K562 (cell line): Measurements from ENCODE around the gene PIK3R4. TPM values are rescaled to one million over a fixed set of nuclear protein-coding genes. Genes with fewer than 3 reads are reported as not detected.

Source experiments
- ATAC-seq: fragments of 200-7000 bp; cut with Tn5 transposase; 3 replicates; pipeline ENCODE4 v1.9.1; 2020; ENCODE audit warnings: moderate library complexity
- BruUV-seq: library from RNA; stranded (reverse); fragments of 400-500 nt; replicated peaks from 2 replicates; lab custom pipeline; 2021; lab: Mats Ljungman, UMichigan
- CTCF ChIA-PET: fragments of 300-600 bp; formaldehyde crosslinking; extraction: SDS; loops from one replicate; lab custom pipeline; 2021; ENCODE audit warnings: low intra/inter-chr PET ratio; lab: Yijun Ruan, JAX
- POLR2A ChIA-PET: fragments of 300-600, 350-650 bp; sonication (Branson Sonifier 250); formaldehyde crosslinking; extraction: SDS; loops from one replicate; lab custom pipeline; 2021; ENCODE audit warnings: antibody characterized with exemption, inconsistent platforms; lab: Yijun Ruan, JAX
- DNase-seq, 4 experiments: peaks; one replicate each; pipeline versions ENCODE4 v3.0.0 to v3.0.0-alpha.2; 2011 to 2018; ENCODE audit warnings: low spot score in 3 of 4, mixed read lengths in 3 of 4; ENCODE audit errors: extremely low read depth in 1 of 4
- FAIRE-seq: peaks from 2 replicates; lab custom pipeline; 2011; peaks lifted over from hg19 to GRCh38; lab: Jason Lieb, UNC
- H2AFZ ChIP-seq: 2 replicates; pipeline ENCODE4 v1.6.0; 2011; ENCODE audit warnings: low read depth, low read length, control low read depth, inconsistent platforms
- H3K27ac ChIP-seq: fragments of 200-600 bp; 3 replicates; pipeline ENCODE4 v1.8.0; 2011; ENCODE audit warnings: low read depth, mild to moderate bottlenecking, control low read depth, inconsistent platforms, low read length, moderate library complexity, mixed read lengths; ENCODE audit errors: extremely low read depth
- H3K27me3 ChIP-seq, 2 experiments: fragments of 300-600 bp in 1 of 2; 2 replicates in 1 of 2; 3 replicates in 1 of 2; pipeline versions ENCODE4 v1.6.0 to v1.8.0; 2011; ENCODE audit warnings: inconsistent platforms in 2 of 2, low read length in 2 of 2, mild to moderate bottlenecking in 1 of 2, mixed read lengths in 1 of 2, moderate library complexity in 1 of 2; ENCODE audit not compliant: control insufficient read depth in 2 of 2, insufficient read depth in 2 of 2
- H3K36me3 ChIP-seq: fragments of 300-600 bp; 3 replicates; pipeline ENCODE4 v1.8.0; 2011; ENCODE audit warnings: mild to moderate bottlenecking, low read length, inconsistent platforms; ENCODE audit not compliant: control insufficient read depth, insufficient read depth
- H3K4me1 ChIP-seq, 2 experiments: fragments of 200-600 bp in 1 of 2; replicated peaks in 1 of 2; 2 replicates in 1 of 2; 3 replicates in 1 of 2; pipeline versions ENCODE4 v1.5.1 to v1.8.0; 2011; ENCODE audit warnings: inconsistent platforms in 2 of 2, low read length in 2 of 2, mild to moderate bottlenecking in 1 of 2, mixed read lengths in 1 of 2, moderate library complexity in 1 of 2; ENCODE audit not compliant: control insufficient read depth in 2 of 2, insufficient read depth in 2 of 2
- H3K4me2 ChIP-seq: 2 replicates; pipeline ENCODE4 v1.6.1; 2011; ENCODE audit warnings: low read length, control low read depth, inconsistent platforms, mixed read lengths; ENCODE audit not compliant: insufficient read depth
- H3K4me3 ChIP-seq: fragments of 200-600 bp; sonication (generic), shearing (Covaris generic); 2 replicates; pipeline ENCODE4 v1.5.1; 2016; ENCODE audit warnings: control low read depth, inconsistent platforms
- H3K79me2 ChIP-seq: fragments of 200-600 bp; 3 replicates; pipeline ENCODE4 v1.8.0; 2011; ENCODE audit warnings: low read length, inconsistent platforms; ENCODE audit not compliant: control insufficient read depth, insufficient read depth
- H3K9ac ChIP-seq, 2 experiments: 2 replicates each; pipeline versions ENCODE4 v1.6.0 to v1.6.1; 2011; ENCODE audit warnings: low read depth in 2 of 2, low read length in 2 of 2, control low read depth in 1 of 2, inconsistent platforms in 1 of 2, mild to moderate bottlenecking in 1 of 2, mixed read lengths in 1 of 2; ENCODE audit not compliant: insufficient read depth in 1 of 2
- H3K9me1 ChIP-seq: one replicate; pipeline ENCODE4 v1.6.0; 2011; ENCODE audit warnings: inconsistent platforms, mild to moderate bottlenecking, low read length, moderate library complexity; ENCODE audit not compliant: control insufficient read depth, insufficient read depth
- H3K9me3 ChIP-seq: replicated peaks from 2 replicates; pipeline ENCODE4 v1.5.1; 2011; ENCODE audit warnings: low read depth, low read length, inconsistent platforms; ENCODE audit not compliant: control insufficient read depth, insufficient read depth
- H4K20me1 ChIP-seq: replicated peaks from 2 replicates; pipeline ENCODE4 v1.6.1; 2011; ENCODE audit warnings: low read length, inconsistent platforms, mixed read lengths; ENCODE audit not compliant: control insufficient read depth, insufficient read depth
- C11orf30 ChIP-seq: fragments of 450-650 bp; IDR thresholded peaks from 2 replicates; pipeline ENCODE4 v1.6.1; 2016; ENCODE audit warnings: low read depth, mild to moderate bottlenecking
- CEBPB ChIP-seq: fragments of 450-650 bp; IDR thresholded peaks from 2 replicates; pipeline ENCODE4 v1.6.1; 2016; ENCODE audit warnings: missing genetic modification characterization, missing compliant biosample characterization
- GATA2 ChIP-seq: sonication (generic); formaldehyde crosslinking; IDR thresholded peaks from 2 replicates; pipeline ENCODE4 v1.4.0; 2020; ENCODE audit warnings: mild to moderate bottlenecking, missing genetic modification reagents
- HDAC2 ChIP-seq: fragments of 450-650 bp; IDR thresholded peaks from 2 replicates; pipeline ENCODE4 v1.6.1; 2016; ENCODE audit warnings: mild to moderate bottlenecking
- ILF3 ChIP-seq: fragments of 450-650 bp; IDR thresholded peaks from 2 replicates; pipeline ENCODE4 v1.6.1; 2018; ENCODE audit warnings: antibody characterized with exemption, mild to moderate bottlenecking, moderate library complexity, borderline replicate concordance
- NCOA1 ChIP-seq: fragments of 450-650 bp; IDR thresholded peaks from 2 replicates; pipeline ENCODE4 v1.6.1; 2016; ENCODE audit warnings: low read depth
- NCOA6 ChIP-seq: fragments of 450-650 bp; IDR thresholded peaks from 2 replicates; pipeline ENCODE4 v1.6.1; 2017; ENCODE audit warnings: mild to moderate bottlenecking
- POLR2AphosphoS5 ChIP-seq: IDR thresholded peaks from 2 replicates; pipeline ENCODE4 v1.6.1; 2011; ENCODE audit warnings: mild to moderate bottlenecking, low read depth, low read length, moderate library complexity; ENCODE audit not compliant: control insufficient read depth, insufficient read depth
- RB1 ChIP-seq: fragments of 450-650 bp; IDR thresholded peaks from 2 replicates; pipeline ENCODE4 v1.6.1; 2017; ENCODE audit warnings: low read depth, mild to moderate bottlenecking
- SMAD3 ChIP-seq: fragments of 450-650 bp; formaldehyde crosslinking; conservative IDR thresholded peaks from 2 replicates; pipeline ENCODE4 v1.4.0; 2020; ENCODE audit warnings: mild to moderate bottlenecking
- THRAP3 ChIP-seq: fragments of 450-650 bp; IDR thresholded peaks from 2 replicates; pipeline ENCODE4 v1.6.1; 2016; ENCODE audit warnings: mild to moderate bottlenecking, inconsistent platforms, borderline replicate concordance
- XRCC3 ChIP-seq: fragments of 450-650 bp; IDR thresholded peaks from 2 replicates; pipeline ENCODE4 v1.6.1; 2017; ENCODE audit warnings: mild to moderate bottlenecking, moderate library complexity
- WGBS: fragments of 100-300 bp; shearing (Covaris generic); methylation state at CpG from one replicate; pipeline ENCODE4 v1.1.6; 2016; ENCODE audit warnings: low coverage, mixed read lengths; ENCODE audit not compliant: insufficient coverage; ENCODE audit errors: missing lambda C conversion rate; 5-methylcytosine and 5-hydroxymethylcytosine counted together
- in situ Hi-C: fragments of 300-500 bp; cut with MboI; formaldehyde crosslinking; loops from 4 replicates; pipeline ENCODE4 v1.15.0; 2018; ENCODE audit warnings: inconsistent platforms, mixed read lengths
- intact Hi-C: fragments of 100-400 bp; cut with micrococcal nuclease; formaldehyde crosslinking; loops from 2 replicates; pipeline ENCODE4 v1.14.2; 2022
- polyA plus RNA-seq, 8 experiments: library from polyadenylated mRNA; depleted of rRNA in 4 of 8; stranded (reverse) in 5 of 8; unstranded in 3 of 8; fragments of >200 nt; fragmentation: Nextera tagmentation in 2 of 8; fragmentation: Illumina TruSeq in 1 of 8; extraction: Ambion mirVana in 2 of 8; extraction: Trizol in 1 of 8; gene quantifications; 2 replicates each; pipeline versions ENCODE4 v1.2.1 to v1.2.3, GENCODE V29; 2011 to 2014; ENCODE audit warnings: inconsistent platforms in 1 of 8, missing spikeins in 1 of 8
- total RNA-seq, 7 experiments: library from RNA; depleted of rRNA in 6 of 7; stranded (reverse); fragments of >200 nt in 6 of 7; fragmentation: Illumina TruSeq in 2 of 7; extraction: Trizol in 2 of 7; gene quantifications; 2 replicates each; pipeline versions ENCODE4 v1.2.1 to v1.2.3, GENCODE V29; 2011 to 2021; ENCODE audit warnings: low replicate concordance in 1 of 7
- TF ChIP-seq, protein P1 (sequence below): sonication (generic); formaldehyde crosslinking; IDR thresholded peaks from 2 replicates; pipeline ENCODE4 v1.8.0; 2022; ENCODE audit warnings: mild to moderate bottlenecking, missing genetic modification reagents

PIK3R4 gene
- total and polyA plus RNA-seq, 9 of the 15 experiments (the other 6 are each of a cell fraction or from before 2014, with no cell fraction given): 20.6 to 45.8 (median 26.0) TPM

DNA sequence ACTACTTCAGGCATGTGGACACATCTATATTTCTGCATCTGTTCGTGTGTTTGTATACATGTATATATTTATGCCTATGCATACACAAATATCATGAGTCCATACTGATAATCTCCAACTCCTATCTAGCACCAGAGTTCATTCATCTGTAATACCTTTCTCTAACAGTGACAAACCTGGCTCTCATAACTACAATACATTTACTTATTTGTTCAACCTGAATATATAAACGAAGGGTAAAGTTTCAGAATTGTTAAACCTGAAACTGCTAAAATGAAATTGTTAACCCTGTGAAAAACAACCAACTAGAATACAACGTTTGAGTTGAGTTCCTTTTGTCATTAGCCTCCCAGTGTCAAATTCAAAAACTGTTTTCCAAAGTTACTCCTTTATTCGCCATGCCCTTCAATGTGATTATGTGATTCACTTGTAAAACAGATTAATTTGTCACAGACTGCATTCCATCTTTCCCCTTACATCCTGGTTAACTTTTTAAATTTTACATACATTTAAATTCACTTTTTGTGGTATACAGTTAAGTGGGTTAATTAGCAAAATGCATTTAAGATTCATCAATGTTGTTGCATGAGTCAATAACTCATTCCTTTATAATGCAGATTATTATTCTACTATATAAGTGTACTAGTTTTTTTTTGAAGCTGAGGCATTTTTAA, 58.5 kb downstream of the PIK3R4 start:
- no peaks in the 10 kb centered on the region for H3K27me3 ChIP-seq
- no TSS peak for BruUV-seq
- no peaks in the 10 kb centered on the region for H4K20me1 ChIP-seq
- FAIRE-seq (no peak), DNase-seq (no peak), ATAC-seq (no peak)
- H3K27ac ChIP-seq: no peak overlapping the region
- ChIA-PET CTCF (no interaction called here), POLR2A (no interaction called here)
- no peak overlapping the region for H3K9ac ChIP-seq
- H3K9me3 ChIP-seq: no peaks in the 10 kb centered on the region
- no peaks in the 10 kb centered on the region for H3K4me1 ChIP-seq
- TF ChIP-seq C11orf30: no peak
- TF ChIP-seq HDAC2: no peak
- no peak for TF ChIP-seq RB1
- TF ChIP-seq SMAD3 (CRISPR knock-in tag): no peak
- no peak for TF ChIP-seq THRAP3
- no peak for TF ChIP-seq ILF3
- TF ChIP-seq GATA2 (CRISPR knock-in tag): no peak
- TF ChIP-seq NCOA6: no peak
- TF ChIP-seq POLR2AphosphoS5: no peak
- TF ChIP-seq NCOA1: no peak
- TF ChIP-seq, protein P1, sequence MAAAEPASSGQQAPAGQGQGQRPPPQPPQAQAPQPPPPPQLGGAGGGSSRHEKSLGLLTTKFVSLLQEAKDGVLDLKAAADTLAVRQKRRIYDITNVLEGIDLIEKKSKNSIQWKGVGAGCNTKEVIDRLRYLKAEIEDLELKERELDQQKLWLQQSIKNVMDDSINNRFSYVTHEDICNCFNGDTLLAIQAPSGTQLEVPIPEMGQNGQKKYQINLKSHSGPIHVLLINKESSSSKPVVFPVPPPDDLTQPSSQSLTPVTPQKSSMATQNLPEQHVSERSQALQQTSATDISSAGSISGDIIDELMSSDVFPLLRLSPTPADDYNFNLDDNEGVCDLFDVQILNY: no peak
- TF ChIP-seq XRCC3: no peak
- TF ChIP-seq CEBPB: no peak
- H3K4me3 ChIP-seq: no peak overlapping the region
- no peaks in the 10 kb centered on the region for H3K9me1 ChIP-seq
- in situ Hi-C loops (no loop called here), intact Hi-C loops (no loop called here)
- WGBS: 57% methylated on average over 4 of the region's 4 CpGs
- H2AFZ ChIP-seq: no peak overlapping the region
- no peak overlapping the region for H3K4me2 ChIP-seq
- H3K79me2 ChIP-seq: no peaks in the 10 kb centered on the region
- H3K36me3 ChIP-seq: peaks cover 52% of the 10 kb centered on the region
